ENCODE data around the gene ANKS3. TPM values are rescaled to one million over a fixed set of nuclear protein-coding genes. Genes with fewer than 3 reads are reported as not detected.

The ANKS3 gene
- total and polyA plus RNA-seq, 2 experiments from 2014 or later = 22.5 to 24.9 TPM

GRCh38 chr16:4783251-4783950, 49.3 kb upstream of the ANKS3 start (continued):
- TF ChIP-seq ZNF462 (CRISPR knock-in tag; IDR thresholded peaks at IDR 0.05) = no peak

GRCh38 chr16:4780235-4780634, 46.2 kb upstream of the ANKS3 start:
- Histone ChIP-seq H3K4me3 (no peak overlapping the region), H4K20me1 (replicated peaks; ENCODE audit: insufficient read depth) (no peaks in the 10 kb centered on the region), H3K4me2 (no peak overlapping the region), H3K27me3 (ENCODE audit: insufficient read depth) (no peaks in the 10 kb centered on the region), H3K79me2 (replicated peaks; ENCODE audit: insufficient read depth) (no peaks in the 10 kb centered on the region), H3K9me2 (ENCODE audit: insufficient read depth) (no peaks in the 10 kb centered on the region), H3K36me3 (ENCODE audit: insufficient read depth) (no peaks in the 10 kb centered on the region), H3F3A (replicated peaks; ENCODE audit: low read depth) (no peaks in the 10 kb centered on the region), H2AFZ (no peak overlapping the region), H3K27ac (ENCODE audit: low read depth) (no peak overlapping the region), H3K4me1 (ENCODE audit: insufficient read depth) (no peaks in the 10 kb centered on the region)
- H3K4me1 Mint-ChIP-seq = peaks cover 2% of the 10 kb centered on the region; the same call in 1 of the 3 replicates
- ATAC-seq (no peak), DNase-seq (ENCODE audit: low spot score) (no peak)
- no peak overlapping the region for H3K4me3 Mint-ChIP-seq
- H3K27ac Mint-ChIP-seq = no peak overlapping the region
- peaks cover 30% of the 10 kb centered on the region for H3K27me3 Mint-ChIP-seq (ENCODE audit: insufficient read depth, low read depth, poor library complexity)
- peaks cover 2% of the 10 kb centered on the region; the same call in 2 of the 3 replicates for H3K9me3 Mint-ChIP-seq
- H3K36me3 Mint-ChIP-seq (ENCODE audit: low read depth) = peaks cover 20% of the 10 kb centered on the region
- TF ChIP-seq ZNF462 (CRISPR knock-in tag; IDR thresholded peaks at IDR 0.05) (no peak), ZNF114 (CRISPR knock-in tag; IDR thresholded peaks at IDR 0.05) (no peak), CREB1 (CRISPR knock-in tag; IDR thresholded peaks at IDR 0.05; ENCODE audit: low read depth) (no peak), EZH2 (IDR thresholded peaks at IDR 0.05; ENCODE audit: low read depth, unreplicated experiment) (no peak)
